HS-5 (cell line): Measurements from ENCODE around the gene GALNT16.
A peak's percentile ranks its signal among the peaks of the same experiment; 100 is the strongest.
"Not testable (repeated sequence)": the region's sequence is repeated elsewhere in the genome, so short reads cannot be mapped to it uniquely, and the experiment has no call there.

Experiments
- DNase-seq: peaks from one replicate; pipeline ENCODE4 v3.0.0-alpha.2; 2012; ENCODE audit warnings: low read depth

GALNT16 gene

DNA sequence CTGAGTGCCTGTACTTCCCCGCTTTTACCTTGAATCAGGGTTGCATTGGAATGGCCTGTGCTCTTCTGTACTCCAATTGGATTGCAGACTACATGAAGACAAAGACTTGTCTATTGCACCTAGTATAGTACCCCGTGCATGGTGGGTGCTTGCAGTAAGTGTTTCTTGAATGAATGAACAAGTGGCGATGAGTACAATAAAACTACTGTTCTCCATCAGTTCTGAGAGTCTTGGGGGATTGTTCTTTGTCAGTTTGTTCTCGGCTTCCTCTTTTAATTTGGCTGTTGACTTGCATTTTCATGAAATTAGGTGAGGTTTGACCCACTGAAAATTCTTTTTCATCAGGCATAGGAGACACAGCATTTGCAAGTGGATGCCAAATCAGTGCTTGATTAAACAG lies 104.0 kb downstream of the GALNT16 start:
- DNase-seq = no peak

DNA sequence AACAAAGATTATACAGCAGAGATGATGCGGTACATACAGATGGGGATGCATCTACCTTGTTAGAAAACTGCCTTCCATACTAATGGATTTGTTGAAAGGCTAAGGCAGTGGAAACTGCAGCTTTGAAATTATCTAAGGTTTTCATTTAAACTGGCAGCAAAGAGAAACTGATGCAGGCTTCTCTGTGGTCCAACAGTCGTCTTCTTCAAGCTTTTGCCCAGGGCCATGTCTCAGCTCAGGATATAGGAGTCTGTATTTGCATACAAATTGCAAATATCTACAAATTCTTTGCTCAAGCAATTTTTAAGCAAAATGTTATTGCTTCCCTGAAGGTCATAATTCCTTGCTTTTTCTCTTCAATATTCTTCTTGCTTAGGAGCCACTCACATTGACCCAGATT lies 104.4 kb downstream of the GALNT16 start:
- DNase-seq = no peak

DNA sequence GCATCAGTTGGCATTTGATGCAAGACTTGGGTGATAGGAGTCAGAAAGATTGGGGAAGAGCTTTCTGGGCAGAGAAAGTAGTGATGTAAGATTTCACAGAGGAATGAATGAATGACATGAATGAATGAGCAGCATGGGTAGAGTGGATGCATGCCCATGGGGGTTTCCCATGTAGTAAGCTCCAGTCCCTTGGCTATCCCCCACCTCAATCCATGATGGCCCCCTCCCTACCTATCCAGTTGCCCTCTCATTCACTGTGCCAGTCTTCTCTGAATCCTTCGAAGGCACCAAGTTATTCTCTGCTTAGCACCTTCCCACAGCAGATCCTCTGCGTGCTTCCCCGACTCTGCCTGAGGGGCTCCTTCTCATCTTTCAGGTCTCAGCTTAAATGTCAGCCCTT lies 106.1 kb downstream of the GALNT16 start:
- DNase-seq = no peak

DNA sequence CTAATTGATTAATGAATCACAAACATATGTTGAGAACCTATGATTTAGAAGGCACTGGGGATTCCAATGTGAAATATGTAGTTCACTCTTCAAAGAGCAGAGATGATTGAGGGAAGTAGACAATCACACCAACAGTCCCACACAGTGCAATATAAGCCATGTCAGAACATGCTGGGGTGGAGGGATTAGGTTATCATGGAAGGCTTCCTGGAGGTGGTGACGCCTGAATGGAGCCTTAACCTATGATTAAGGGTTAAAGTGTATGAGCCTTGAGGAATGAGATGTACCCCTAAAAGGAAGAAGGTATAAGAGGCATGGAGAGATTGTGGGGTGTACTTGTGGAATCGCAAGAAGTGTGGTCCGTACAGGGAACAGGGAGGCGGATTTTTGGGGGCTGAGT lies 106.8 kb downstream of the GALNT16 start:
- DNase-seq = no peak

DNA sequence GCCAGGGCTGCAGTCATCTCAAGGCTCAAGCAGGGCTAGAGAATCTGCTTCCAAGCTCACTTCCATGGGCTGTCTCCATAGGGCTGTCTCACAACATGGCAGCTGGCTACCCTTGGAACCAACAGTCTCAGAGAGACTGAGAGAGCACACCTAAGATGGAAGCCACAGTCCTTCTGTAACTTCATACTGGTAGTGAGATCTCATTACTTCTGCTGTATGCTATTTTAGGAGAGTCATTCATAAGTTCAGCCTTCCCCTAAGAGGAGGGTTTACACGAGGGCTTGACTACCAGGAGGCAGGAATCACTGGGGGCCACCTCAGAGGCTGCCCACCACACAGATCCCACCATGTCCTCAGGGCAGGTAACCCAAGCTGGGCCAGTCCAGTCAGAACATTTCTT lies 108.4 kb downstream of the GALNT16 start:
- no peak for DNase-seq

DNA sequence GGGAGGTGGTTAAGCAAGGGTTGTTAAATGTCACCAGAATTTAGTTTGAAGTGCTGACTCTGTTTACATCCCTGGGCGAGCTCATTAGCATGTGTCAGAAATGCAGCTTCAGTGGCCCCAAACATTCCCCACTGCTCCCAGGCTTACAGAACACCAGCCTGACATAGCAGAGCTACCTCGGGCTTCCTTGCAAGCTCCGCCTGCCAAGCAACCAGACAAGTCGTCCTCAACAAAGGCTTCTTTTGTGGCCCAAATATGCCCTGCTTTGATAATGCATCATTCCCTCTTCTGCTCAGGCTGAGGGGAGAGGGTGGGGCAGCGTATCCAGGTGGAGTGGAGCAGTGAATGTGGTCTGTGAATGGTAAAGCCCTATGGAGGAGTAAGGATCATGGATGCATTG lies 110.1 kb downstream of the GALNT16 start:
- no peak for DNase-seq

DNA sequence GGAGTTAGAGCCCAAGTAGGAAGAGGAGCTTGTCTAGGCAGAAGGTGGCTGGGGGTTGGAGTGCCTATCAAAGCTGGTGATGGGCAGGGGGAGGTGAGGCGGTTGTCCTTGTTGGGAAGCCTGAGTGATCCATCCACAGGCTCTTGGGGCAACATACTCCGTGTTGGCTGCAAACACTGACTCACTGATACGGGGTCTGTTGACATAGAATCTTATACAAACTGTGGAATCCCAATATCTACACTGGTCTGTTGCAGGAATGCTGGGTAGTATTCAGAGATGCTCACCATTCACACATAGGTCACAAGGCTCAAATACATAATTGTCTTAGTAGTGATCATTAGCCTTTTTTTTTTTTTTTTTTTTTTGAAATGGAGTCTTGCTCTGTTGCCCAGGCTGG lies 112.2 kb downstream of the GALNT16 start:
- DNase-seq = no peak

DNA sequence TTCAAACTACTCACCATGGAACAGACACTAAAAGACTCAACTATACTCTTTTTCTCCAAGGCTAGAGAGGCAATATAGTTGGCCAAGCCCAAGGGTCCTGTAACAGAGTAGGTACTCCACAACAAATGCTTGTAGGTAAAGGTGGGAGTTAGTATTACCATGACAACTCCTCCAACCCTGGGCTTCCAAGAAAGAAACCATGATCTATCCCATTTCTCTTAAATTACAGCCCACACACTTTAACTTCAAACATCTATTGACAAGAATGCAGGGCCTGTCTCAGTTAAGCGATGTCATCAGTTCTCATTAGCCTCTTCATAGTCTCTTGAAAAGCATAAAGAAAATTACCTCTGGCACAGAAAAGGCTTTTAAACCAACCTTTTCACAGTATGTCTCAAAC lies 113.1 kb downstream of the GALNT16 start:
- no peak for DNase-seq

DNA sequence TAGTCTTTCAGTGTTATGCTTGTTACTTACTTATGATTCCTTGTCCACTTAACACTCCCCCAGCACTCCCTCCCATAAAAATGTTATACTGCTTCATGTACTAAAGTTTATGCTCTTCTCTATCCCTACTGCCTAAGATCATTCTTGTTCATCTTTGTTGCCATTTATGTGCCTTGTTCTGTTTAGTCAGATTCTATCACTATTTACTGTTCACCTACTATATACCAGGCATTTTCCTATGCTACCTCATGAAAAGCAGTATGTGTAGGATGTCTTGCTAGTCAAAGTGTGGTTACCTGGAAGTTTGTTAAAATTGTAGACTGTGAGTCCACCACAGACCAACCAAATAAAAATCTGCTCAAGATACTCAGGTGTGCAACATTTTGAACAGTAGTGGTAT lies 114.3 kb downstream of the GALNT16 start:
- no peak for DNase-seq

DNA sequence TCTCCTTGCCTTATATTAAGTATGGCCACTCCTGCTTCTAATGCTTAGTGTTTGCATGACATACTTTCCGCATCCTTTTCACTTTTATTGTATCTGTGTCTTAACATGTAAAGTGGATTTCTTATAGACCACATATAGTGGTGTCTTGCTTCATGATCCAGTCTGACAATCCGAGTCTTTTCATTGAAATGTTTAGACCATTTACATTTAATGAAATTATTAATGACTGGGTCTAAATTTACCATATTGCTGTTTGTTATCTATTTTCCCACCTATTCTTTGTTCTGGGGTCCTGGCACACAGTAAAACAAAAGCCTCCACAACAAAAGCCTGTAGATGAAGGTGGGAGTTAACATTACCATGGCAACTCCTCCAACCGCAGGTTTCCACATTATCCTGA lies 115.2 kb downstream of the GALNT16 start:
- no peak for DNase-seq

DNA sequence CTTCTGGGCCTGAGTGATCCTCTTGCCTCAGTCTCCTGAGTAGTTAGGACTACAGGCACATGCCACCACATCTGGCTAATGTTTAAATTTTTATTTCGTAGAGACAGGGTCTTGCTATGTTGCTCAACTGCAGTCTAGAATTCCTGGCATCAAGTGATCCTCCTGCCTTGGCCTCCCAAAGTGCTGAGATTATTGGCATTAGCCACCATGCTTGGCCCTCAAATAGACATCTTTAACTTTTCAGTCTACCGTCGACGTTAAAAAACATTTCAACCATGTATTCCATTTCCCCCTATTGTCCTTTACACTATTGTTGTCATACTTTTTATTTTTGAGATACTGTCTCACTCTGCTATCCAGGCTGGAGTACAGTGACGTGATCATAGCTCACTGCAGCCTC lies 115.8 kb downstream of the GALNT16 start:
- no peak for DNase-seq

DNA sequence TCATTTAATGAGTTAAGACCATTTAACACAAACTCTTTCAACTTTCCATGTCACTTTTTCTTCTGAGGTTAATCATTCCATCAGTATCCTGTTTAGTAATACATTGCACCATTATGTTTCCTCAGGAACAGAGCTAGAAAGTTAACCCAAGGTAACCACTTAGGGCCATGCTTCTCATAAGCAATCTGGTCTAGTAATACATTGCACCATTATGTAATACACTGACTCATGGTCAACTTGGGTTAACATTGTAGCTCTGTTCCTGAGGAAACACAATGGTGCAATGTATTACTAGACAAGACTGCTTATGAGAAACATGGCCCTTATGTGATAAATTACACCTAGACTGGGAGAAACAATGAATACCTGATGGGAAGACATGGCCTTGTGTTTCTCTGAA lies 116.5 kb downstream of the GALNT16 start:
- DNase-seq = peak; percentile 36

DNA sequence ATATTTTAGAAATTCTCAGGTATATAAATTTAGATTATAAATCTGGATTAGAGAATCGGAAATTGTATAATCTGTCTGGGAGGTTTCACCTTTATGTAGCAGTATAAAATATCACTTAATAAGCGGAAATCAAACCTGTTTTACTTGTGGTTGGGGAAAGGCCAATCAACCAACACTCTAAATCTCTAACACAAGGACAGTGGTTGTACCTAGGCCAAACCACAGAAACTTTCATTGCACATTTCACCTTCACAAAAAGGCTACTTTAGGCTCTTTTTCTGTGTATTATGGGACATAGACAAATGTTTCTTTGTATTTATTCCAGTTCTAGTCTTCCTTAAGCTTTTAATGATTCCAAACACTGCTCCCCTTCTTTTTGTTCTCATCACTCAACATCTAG lies 118.3 kb downstream of the GALNT16 start:
- DNase-seq = no peak

DNA sequence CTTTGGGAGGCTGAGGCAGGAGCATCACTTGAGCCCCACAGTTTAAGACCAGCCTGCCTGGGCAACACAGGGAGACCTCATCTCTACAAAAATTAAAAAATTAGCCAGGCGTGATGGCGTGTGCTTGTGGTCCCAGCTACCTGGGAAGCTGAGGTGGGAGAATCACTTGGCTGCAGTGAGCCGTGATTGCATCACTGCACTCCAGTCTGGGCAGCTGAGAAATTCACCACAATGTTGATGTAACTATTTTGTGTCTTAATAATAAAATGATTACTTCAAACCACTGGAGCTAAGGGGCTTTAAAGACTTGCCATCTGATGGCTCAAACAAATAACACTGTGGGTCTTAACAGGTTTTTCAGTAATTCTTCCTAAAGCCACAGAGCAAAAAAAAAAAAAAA lies 127.4 kb downstream of the GALNT16 start:
- DNase-seq = no peak

DNA sequence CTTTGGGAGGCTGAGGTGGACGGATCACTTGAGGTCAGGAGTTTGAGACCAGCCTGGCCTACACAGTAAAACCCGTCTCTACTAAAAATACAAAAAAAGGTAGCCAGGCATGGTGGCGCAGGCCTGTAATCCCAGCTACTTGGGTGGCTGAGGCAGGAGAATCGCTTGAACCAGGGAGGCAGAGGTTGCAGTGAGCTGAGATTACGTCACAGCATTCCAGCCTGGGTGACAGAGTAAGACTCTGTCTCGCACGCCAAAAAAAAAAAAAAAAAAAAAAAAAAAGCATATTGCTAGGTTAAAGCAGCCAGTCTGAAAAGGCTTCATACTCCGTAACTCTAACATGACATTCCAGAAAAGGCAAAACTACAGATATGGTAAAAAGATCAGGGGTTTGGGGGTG lies 131.4 kb downstream of the GALNT16 start:
- DNase-seq = not testable (repeated sequence)

DNA sequence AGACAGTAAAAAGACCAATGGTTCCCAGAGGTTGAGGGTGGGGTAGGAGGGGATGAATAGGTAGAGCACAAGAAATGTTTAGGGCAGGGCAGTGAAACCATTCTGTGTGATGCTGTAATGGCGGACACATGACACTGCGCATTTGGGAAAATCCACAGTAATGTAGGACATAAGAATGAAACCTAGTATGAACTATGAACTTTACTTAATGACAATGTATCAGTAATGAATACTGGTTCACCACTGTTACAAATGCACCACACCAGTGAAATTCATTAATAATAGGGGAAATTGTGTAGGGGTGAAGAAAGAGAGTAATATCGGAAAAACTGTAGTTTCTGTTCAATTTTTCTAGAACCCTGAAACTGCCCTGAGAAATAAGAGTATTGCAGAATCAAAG lies 132.5 kb downstream of the GALNT16 start:
- no peak for DNase-seq

DNA sequence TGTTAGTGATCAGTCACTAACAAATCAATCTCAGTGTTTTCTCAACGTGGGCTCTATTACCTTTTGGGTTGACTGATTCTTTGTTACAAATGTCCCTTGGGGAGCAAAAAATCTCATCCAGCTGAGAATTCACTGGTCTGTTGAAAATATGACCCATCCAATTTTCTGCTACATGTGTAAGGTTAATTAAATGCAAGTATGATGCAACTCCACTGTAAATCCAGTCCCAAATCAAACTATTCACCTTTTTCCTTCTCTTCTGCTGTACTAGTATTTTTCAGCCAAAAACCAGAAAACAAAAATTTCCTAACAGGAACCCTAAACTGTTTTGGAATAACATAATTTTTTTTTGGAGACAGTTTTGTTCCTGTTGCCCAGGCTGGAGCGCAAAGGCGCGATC lies 136.0 kb downstream of the GALNT16 start:
- DNase-seq = no peak

DNA sequence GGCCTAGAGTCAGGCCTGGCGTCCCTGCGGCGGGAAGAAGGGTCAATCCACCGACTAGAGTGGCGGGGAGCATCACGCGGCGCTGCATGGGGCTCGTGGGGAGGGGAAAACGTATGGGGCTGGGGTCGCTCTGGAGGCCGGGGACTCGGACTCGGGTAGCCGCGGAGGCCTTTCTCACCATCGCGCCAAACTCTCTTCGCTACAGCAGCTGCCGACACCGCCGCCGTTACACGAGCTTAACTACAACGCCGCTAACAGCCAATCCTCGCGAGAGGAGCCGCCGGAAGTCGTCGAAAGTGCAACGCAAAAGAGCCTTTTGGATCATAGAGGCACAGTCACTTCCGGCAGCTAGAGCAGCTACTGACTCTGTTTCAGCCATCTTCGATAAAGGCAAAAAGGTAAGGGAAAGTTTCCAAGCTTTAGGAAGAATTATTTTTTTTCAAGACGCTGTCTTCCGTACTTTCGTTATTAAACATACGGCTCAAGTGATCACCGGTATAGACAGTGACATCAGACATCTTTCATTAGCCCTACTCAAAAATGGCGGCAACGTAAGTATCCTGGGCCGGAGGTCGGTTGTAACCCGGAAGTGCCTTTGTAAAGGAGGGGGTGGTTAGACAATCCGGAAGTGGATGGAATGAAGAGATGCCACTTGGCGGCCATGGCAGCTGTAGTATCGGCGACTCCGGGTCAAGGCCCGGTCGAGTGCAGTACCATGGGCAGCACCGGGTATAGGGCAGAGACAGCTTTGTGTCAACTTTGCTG lies 138.3 kb downstream of the GALNT16 start, which contains the start of the genes ERH and SLC39A9:
Gene ERH (minus strand): TSS at position 247 of the 765 bp plus-strand sequence. CDS start 66 bp downstream, at position 181.
Gene SLC39A9 (plus strand): TSS at position 640 of the 765 bp plus-strand sequence. CDS start 678 bp downstream, outside the sequence.
- DNase-seq = peak; percentile 96

DNA sequence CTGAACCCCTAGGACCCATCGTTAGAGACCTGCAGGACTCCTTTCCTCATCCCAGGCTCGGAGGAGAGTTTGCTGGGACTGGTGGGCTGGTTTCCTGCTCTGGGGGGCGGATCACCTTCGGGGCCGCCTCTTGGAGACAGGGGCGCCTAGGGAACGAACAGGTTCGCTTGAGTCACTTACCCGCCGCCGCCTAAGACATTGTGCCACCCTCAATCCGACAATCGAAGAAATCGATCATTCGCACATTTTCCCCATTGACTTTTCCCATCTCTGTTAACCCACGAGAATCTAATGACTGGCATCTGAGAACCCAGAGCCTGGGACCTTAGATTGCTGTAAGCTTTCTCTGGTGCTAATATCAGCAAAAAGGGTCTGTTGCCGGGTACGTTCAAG lies 138.9 kb downstream of the GALNT16 start:
- no peak for DNase-seq

DNA sequence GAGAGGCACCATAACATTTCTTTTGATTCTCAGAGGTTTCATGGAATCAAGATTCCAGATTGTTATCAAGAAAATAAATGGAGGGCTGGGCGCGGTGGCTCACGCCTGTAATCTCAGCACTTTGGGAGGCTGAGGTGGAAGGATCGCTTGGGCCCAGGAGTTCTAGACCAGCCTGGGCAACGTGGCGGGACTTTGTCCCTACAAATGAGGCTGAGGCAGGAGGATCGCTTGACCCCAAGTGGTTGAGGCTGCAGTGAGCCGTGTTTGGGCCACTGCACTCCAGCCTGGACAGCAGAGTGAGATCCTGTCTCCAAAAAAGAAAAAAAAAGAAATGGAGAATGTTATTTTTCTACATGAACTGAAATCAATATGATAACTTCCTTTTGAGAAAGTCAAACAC lies 139.8 kb downstream of the GALNT16 start:
- DNase-seq = no peak

DNA sequence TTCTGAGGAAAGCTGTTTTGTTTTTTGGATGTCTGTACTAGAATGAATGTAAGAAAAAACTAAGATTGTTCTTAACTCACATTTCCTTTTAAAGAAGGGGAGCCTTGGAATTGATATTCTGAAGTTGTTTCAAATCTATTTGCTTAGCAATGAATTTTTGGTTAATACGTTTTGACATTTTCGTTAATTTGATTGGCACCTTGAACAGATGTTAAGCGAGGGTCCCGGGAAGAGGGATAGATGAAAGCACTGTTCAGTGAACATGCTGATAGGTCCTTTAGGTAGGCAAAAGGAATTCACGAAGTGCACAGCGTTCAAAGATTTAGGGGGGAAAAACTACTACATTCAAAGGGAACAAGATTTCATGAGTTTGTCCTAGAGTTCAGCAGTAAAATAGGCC lies 140.2 kb downstream of the GALNT16 start:
- no peak for DNase-seq

DNA sequence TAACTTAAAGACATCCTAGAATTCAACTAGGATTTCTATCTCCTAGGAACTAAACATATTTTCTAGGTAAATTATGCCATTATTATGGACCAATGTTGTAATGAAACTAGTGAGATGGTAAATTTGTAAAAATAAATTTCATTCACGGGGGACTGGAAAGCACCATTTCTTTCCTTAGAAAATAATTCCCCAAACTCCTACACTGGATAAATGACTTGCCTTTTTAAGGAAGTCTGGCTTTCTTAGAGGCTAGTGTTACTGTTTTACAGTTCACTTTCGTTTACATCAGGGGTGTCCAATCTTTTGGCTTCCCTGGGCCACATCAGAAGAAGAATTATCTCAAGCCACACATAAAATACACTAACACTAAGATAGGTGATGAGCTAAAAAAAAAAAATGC lies 141.9 kb downstream of the GALNT16 start:
- DNase-seq = no peak

DNA sequence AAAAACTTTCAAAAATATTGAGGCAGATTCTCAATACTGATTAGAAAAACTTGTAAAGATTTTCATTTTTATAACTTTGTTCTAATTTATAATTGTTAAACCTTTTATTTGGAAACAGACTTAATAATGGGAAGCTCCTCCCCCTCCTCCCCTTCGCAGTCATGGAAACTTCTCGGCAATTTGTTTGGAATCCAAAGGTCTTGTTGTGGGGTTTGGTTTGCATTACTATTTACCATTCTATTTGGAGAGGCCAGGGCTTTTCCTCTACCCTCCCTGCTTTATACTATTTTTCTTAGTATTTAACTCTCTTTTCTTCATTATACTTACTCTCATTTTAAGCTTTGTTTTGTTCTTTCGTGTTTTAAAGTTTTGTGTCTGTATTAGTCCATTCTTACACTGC lies 144.5 kb downstream of the GALNT16 start:
- DNase-seq = no peak

DNA sequence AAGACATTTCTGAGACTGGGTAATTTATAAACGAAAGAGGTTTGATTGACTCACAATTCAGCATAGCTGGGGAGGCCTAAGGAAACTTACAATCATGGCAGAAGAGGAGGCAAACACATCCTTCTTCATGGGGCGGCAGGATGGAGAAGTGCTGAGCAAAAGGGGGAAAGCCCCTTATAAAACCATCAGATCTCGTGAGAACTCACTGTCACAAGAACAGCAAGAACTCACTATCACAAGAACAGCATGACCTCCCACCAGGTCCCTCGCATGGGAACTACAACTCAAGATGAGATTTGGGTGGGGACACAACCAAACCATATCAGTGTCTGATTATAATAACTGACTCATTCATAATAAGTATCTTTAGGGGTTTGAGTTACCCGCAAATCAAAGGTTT lies 144.9 kb downstream of the GALNT16 start:
- DNase-seq = no peak
